HK-2 (cell line): Measurements from ENCODE around the gene TNXB.
"Not testable (repeated sequence)": the region's sequence is repeated elsewhere in the genome, so short reads cannot be mapped to it uniquely, and the experiment has no call there.

Experiments
- DNase-seq: peaks from one replicate; pipeline ENCODE4 v3.0.0-alpha.2; 2018; ENCODE audit not compliant: unreplicated experiment

The TNXB gene

GRCh38 chr6:32064706-32065105, 44.4 kb downstream of the TNXB start:
- DNase-seq = no peak

- no peak for DNase-seq
Observed at GRCh38 chr6:32060966-32061655, 48.0 kb downstream of the TNXB start.

- DNase-seq = no peak
Observed at GRCh38 chr6:32058511-32058963, 50.6 kb downstream of the TNXB start.

- DNase-seq = no peak
Observed at GRCh38 chr6:32057966-32058365, 51.2 kb downstream of the TNXB start.

- no peak for DNase-seq
Observed at GRCh38 chr6:32056254-32056653, 52.9 kb downstream of the TNXB start.

GRCh38 chr6:32055756-32056155, 53.4 kb downstream of the TNXB start:
- DNase-seq = not testable (repeated sequence)

- not testable (repeated sequence) for DNase-seq
Observed at GRCh38 chr6:32053314-32053713, 55.8 kb downstream of the TNXB start.

GRCh38 chr6:32052626-32053025, 56.5 kb downstream of the TNXB start:
- DNase-seq = not testable (repeated sequence)

GRCh38 chr6:32050562-32050961, 58.6 kb downstream of the TNXB start:
- DNase-seq = no peak

GRCh38 chr6:32049736-32050135, 59.4 kb downstream of the TNXB start:
- not testable (repeated sequence) for DNase-seq

GRCh38 chr6:32049149-32049548, 60.0 kb downstream of the TNXB start:
- not testable (repeated sequence) for DNase-seq

GRCh38 chr6:32047855-32048766, 61.0 kb downstream of the TNXB start:
- DNase-seq = peak; percentile 71

- no peak for DNase-seq
Observed at GRCh38 chr6:32047539-32047854, 61.6 kb downstream of the TNXB start.

- DNase-seq = no peak
Observed at GRCh38 chr6:32047084-32047478, 62.1 kb downstream of the TNXB start.

GRCh38 chr6:32046450-32047083, 62.6 kb downstream of the TNXB start:
- no peak for DNase-seq

- DNase-seq = no peak
Observed at GRCh38 chr6:32045811-32046449, 63.2 kb downstream of the TNXB start.

- not testable (repeated sequence) for DNase-seq
Observed at GRCh38 chr6:32044916-32045315, 64.2 kb downstream of the TNXB start.

- DNase-seq = not testable (repeated sequence)
Observed at GRCh38 chr6:32043589-32044380, 65.4 kb downstream of the TNXB start.

GRCh38 chr6:32042276-32042675, 66.9 kb downstream of the TNXB start:
- not testable (repeated sequence) for DNase-seq

- DNase-seq = not testable (repeated sequence)
Observed at GRCh38 chr6:32041385-32041784, 67.8 kb downstream of the TNXB start.

GRCh38 chr6:32041050-32041321, 68.2 kb downstream of the TNXB start:
- DNase-seq = not testable (repeated sequence)
